Activated B cell treated with CpG ODN at 0.5 μM for 24 hours (primary cell): ENCODE results near the gene ARID3C. TPM values are rescaled to one million over a fixed set of nuclear protein-coding genes. Genes with fewer than 3 reads are reported as not detected.

Experiments
- ATAC-seq: fragments of 200-7000 bp; cut with Tn5 transposase; one replicate; pipeline ENCODE4 v1.10.0; 2021; ENCODE audit warnings: low read depth, mild to moderate bottlenecking, moderate library complexity
- CTCF ChIA-PET: fragments of 350-600 bp; sonication (Branson Sonifier 250); formaldehyde crosslinking; loops from one replicate; lab custom pipeline; 2021; ENCODE audit warnings: antibody characterized with exemption; lab: Charles Lee
- POLR2A ChIA-PET: fragments of 350-600 bp; sonication (Branson Sonifier 250); formaldehyde crosslinking; loops from one replicate; lab custom pipeline; 2021; ENCODE audit warnings: antibody characterized with exemption; lab: Charles Lee
- DNase-seq: peaks from one replicate; pipeline ENCODE4 v3.0.0; 2022
- H3K27ac Mint-ChIP-seq: one replicate; pipeline ENCODE4 v1.8.0; 2020; ENCODE audit warnings: mixed read lengths
- H3K27me3 Mint-ChIP-seq: one replicate; pipeline ENCODE4 v1.8.0; 2021; ENCODE audit warnings: mixed read lengths
- H3K36me3 Mint-ChIP-seq: one replicate; pipeline ENCODE4 v1.8.0; 2021; ENCODE audit warnings: low read depth, mixed read lengths
- H3K4me1 Mint-ChIP-seq: one replicate; pipeline ENCODE4 v1.8.0; 2021; ENCODE audit warnings: mixed read lengths
- H3K4me3 Mint-ChIP-seq: one replicate; pipeline ENCODE4 v1.8.0; 2020; ENCODE audit warnings: mild to moderate bottlenecking, mixed read lengths
- H3K9me3 Mint-ChIP-seq: one replicate; pipeline ENCODE4 v1.8.0; 2020; ENCODE audit warnings: mixed read lengths
- intact Hi-C: fragments of 100-400 bp; cut with micrococcal nuclease; formaldehyde crosslinking; loops from one replicate; pipeline ENCODE4 v1.15.1; 2024
- total RNA-seq: library from RNA; stranded (reverse); gene quantifications from 2 replicates; pipeline ENCODE4 v1.2.3, GENCODE V29; 2022
- TF ChIP-seq, protein P1 (sequence below): fragments of 200-600 bp; IDR thresholded peaks from one replicate; pipeline ENCODE4 v1.8.0; 2022; ENCODE audit warnings: antibody characterized with exemption, mild to moderate bottlenecking

Gene ARID3C
- total RNA-seq, 1 donor from 2014 or later = not detected

DNA sequence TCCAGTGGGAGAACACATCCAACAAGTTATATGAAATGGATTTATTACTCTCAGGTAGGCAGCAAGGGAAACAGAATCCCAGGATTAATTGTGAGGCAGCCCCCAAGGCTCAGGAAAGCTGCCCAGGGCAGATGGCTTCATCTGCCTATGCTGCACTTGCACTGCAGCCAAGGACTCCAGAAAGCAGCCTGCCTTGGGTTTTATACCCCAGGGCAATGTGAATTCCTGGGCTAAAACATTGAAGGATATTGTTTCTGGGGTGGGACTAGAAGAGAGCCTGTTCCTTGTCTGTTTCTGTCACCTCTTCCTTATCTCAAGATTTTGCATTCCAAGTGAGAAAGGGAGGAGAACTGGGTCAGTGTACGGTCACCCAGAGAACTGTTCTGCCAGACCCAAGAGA, 42.4 kb upstream of the ARID3C start:
- Mint-ChIP-seq H3K4me1 (no peaks in the 10 kb centered on the region), H3K27ac (no peak overlapping the region), H3K36me3 (peaks cover 4% of the 10 kb centered on the region), H3K9me3 (peaks cover 15% of the 10 kb centered on the region), H3K4me3 (no peak overlapping the region), H3K27me3 (no peaks in the 10 kb centered on the region)
- POLR2A ChIA-PET = no interaction called here
- CTCF ChIA-PET = no interaction called here
- TF ChIP-seq, protein P1, sequence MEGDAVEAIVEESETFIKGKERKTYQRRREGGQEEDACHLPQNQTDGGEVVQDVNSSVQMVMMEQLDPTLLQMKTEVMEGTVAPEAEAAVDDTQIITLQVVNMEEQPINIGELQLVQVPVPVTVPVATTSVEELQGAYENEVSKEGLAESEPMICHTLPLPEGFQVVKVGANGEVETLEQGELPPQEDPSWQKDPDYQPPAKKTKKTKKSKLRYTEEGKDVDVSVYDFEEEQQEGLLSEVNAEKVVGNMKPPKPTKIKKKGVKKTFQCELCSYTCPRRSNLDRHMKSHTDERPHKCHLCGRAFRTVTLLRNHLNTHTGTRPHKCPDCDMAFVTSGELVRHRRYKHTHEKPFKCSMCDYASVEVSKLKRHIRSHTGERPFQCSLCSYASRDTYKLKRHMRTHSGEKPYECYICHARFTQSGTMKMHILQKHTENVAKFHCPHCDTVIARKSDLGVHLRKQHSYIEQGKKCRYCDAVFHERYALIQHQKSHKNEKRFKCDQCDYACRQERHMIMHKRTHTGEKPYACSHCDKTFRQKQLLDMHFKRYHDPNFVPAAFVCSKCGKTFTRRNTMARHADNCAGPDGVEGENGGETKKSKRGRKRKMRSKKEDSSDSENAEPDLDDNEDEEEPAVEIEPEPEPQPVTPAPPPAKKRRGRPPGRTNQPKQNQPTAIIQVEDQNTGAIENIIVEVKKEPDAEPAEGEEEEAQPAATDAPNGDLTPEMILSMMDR = no peak
- no peak for DNase-seq
- intact Hi-C loops = no loop called here
- ATAC-seq = no peak

DNA sequence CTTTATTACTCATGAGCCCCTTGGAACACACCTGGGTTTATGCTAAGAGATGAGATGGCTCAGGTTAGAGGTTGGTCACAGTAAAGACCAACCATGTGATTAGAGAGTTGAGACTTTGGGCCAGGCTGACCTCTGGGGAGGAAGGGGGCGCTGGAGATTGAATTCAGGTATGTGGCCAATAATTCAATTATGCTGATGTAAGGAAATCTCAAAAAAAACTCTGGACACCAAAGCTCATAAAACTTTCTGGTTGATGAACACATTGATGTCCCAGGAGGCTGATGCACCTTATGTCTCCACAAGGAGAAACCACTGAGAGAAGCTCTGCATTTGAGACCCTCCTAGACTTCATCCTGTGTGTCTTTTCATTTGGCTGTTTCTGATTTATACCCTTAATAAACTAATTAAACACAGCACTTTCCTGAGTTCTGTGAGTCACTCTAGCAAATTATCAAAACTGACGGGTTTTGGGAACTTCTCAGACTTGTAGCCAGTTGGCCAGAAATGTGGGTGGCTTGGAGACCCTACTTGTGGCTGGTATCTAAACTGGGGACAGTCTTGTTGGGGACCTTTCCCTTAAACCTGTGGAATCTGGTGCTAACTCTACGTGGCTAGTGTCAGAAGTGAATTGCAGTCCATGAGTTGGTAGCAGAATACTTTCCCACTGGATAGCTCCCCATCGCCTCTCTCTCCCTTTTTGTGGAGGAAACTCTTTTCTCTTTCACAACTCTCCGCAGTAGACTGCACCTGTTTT, 41.1 kb upstream of the ARID3C start:
- intact Hi-C loops = loop anchor here (10.0 kb wide), 1 partner anchor 1065 kb away; the partner anchor contains the start of genes CREB3 and TLN1
- Mint-ChIP-seq H3K27ac (no peak overlapping the region), H3K4me1 (peaks cover 2% of the 10 kb centered on the region), H3K27me3 (no peaks in the 10 kb centered on the region), H3K4me3 (no peak overlapping the region), H3K9me3 (peaks cover 15% of the 10 kb centered on the region), H3K36me3 (peaks cover 4% of the 10 kb centered on the region)
- POLR2A ChIA-PET = no interaction called here
- TF ChIP-seq, protein P1 = no peak
- CTCF ChIA-PET = no interaction called here
- ATAC-seq (no peak), DNase-seq (no peak)

DNA sequence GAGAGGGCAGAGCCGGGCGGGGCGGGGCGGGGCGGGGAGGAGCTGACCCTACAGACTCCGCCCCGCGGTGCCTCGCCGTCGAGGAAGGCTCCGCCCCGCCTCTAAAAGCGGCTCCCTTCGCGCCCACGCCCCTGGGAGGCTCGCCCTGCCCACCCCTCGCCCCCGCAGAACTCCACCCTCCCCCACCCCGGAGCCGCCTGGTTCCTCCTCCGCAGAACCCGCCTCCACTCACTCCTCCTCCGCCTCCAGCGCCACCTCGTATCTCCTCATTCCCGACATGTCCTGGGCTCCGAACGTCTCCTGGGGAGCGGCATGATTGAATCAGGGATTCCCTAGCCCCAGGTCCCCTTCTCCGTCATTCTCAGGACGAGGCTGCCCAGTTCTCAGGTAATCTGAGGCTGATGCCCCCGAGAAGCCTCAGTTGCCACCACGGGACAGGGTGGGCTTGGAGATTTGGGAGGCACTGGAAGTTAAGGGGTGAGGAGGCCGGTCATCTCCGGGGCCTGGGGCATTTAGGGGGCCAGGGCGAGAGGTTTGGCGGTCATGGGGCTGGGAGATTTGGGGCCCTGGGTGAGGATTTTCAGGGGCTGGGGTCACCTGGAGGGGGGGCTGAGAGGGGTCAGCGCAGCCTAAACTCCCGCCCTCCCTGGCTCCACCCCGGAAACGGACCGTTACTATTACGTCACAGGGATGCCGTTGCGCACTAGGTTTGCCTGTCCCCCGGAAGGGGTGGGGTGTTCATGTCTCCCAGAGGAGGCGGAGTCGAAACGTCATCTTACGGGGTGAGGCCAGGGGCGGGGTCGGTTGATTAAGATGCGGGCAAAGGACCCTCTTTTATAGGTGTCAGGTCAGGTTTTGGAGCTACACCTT, 36.8 kb upstream of the ARID3C start:
- CTCF ChIA-PET = interaction anchor here (1.0 to 3.9 kb wide), 5 partner anchors 18 to 53 kb away, joined by 3 to 14 read pairs (median 5); partner anchors contain the start of genes GALT and RPP25L
- TF ChIP-seq, protein P1 = no peak
- intact Hi-C loops = loop anchor here (1.0 to 10.0 kb wide), 11 partner anchors 19 to 1069 kb away; partner anchors contain the start of genes CREB3, DCTN3, DNAI1 and DNAJB5
- H3K4me1 Mint-ChIP-seq = peaks cover 11% of the 10 kb centered on the region
- H3K36me3 Mint-ChIP-seq = peaks cover 4% of the 10 kb centered on the region
- peak overlapping the region; percentile 87 for H3K27ac Mint-ChIP-seq
- H3K27me3 Mint-ChIP-seq = no peaks in the 10 kb centered on the region
- POLR2A ChIA-PET = interaction anchor here (0.6 to 2.2 kb wide), 10 partner anchors 9 to 848 kb away, joined by 3 to 19 read pairs (median 4); partner anchors contain the start of genes DNAI1, FAM219A, GALT and IL11RA
- peaks cover 15% of the 10 kb centered on the region for H3K9me3 Mint-ChIP-seq
- DNase-seq (peak; percentile 75), ATAC-seq (peak; percentile 90)
- H3K4me3 Mint-ChIP-seq = peak overlapping the region; percentile 88

DNA sequence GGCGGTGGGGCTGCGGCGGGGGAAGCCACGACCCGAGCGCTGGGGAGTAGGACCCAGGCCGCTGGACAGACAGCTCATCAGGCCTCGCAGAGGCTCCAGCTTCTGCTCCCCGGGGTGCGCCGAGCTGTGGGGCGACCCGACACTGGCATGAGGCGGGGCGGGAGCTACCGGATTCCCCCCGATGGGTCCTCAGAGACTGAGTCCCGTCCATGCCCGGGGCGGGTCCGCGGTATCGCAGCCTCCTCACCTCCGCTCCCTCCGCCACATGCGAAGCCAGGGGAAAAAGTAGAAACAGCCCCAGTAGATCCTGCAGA, 36.2 kb upstream of the ARID3C start:
- POLR2A ChIA-PET = interaction anchor here (0.5 to 2.2 kb wide), 11 partner anchors 9 to 987 kb away, joined by 3 to 19 read pairs (median 4); partner anchors contain the start of genes DNAI1, FAM219A, GALT and IL11RA
- DNase-seq (no peak), ATAC-seq (peak; percentile 12)
- intact Hi-C loops = loop anchor here (1.0 to 10.0 kb wide), 9 partner anchors 19 to 1070 kb away; partner anchors contain the start of genes CREB3, DCTN3, DNAI1 and FAM219A
- Mint-ChIP-seq H3K4me3 (peak overlapping the region; percentile 88), H3K27me3 (no peaks in the 10 kb centered on the region), H3K36me3 (peaks cover 4% of the 10 kb centered on the region), H3K27ac (peak overlapping the region; percentile 62), H3K9me3 (peaks cover 9% of the 10 kb centered on the region), H3K4me1 (peaks cover 11% of the 10 kb centered on the region)
- TF ChIP-seq, protein P1 = no peak
- CTCF ChIA-PET = interaction anchor here (1.0 to 3.9 kb wide), 5 partner anchors 18 to 53 kb away, joined by 3 to 14 read pairs (median 5); partner anchors contain the start of genes GALT and RPP25L
